Measurements from ENCODE around the gene PDZRN3.

PDZRN3 gene

GRCh38 chr3:73652896-73653295, 28.2 kb upstream of the PDZRN3 start:
- TF ChIP-seq CTCF (IDR thresholded peaks at IDR 0.05): no peak

- no peak for TF ChIP-seq CTCF (IDR thresholded peaks at IDR 0.05)
These were observed 12.3 kb upstream of the PDZRN3 start for GRCh38 chr3:73637042-73637441.

GRCh38 chr3:73635254-73635653, 10.5 kb upstream of the PDZRN3 start:
- TF ChIP-seq CTCF (IDR thresholded peaks at IDR 0.05): no peak

GRCh38 chr3:73633916-73634344, 9.2 kb upstream of the PDZRN3 start:
- TF ChIP-seq CTCF (IDR thresholded peaks at IDR 0.05): no peak

GRCh38 chr3:73633453-73633852, 8.7 kb upstream of the PDZRN3 start:
- TF ChIP-seq CTCF (IDR thresholded peaks at IDR 0.05): no peak

GRCh38 chr3:73626106-73626505, 1.4 kb upstream of the PDZRN3 start:
- TF ChIP-seq CTCF (IDR thresholded peaks at IDR 0.05): no peak

GRCh38 chr3:73624017-73624820, 522 bp downstream of the PDZRN3 start:
- no peak for TF ChIP-seq CTCF (IDR thresholded peaks at IDR 0.05)
